AG04449 (cell line): ENCODE results near the gene UCMA.

Experiments used
- CTCF ChIA-PET: fragments of 350-600 bp; formaldehyde crosslinking; extraction: SDS; loops from one replicate; lab custom pipeline; 2021; ENCODE audit warnings: antibody characterized with exemption; lab: Yijun Ruan, JAX
- POLR2A ChIA-PET: fragments of 400-600, 350-600 bp; formaldehyde crosslinking; extraction: SDS; loops from one replicate; lab custom pipeline; 2020; ENCODE audit warnings: antibody characterized with exemption, inconsistent platforms; lab: Yijun Ruan, JAX
- DNase-seq: peaks from one replicate; pipeline ENCODE4 v3.0.0-alpha.2; 2010; ENCODE audit warnings: low read depth, low spot score
- H3K4me3 ChIP-seq: 2 replicates; pipeline ENCODE4 v1.5.1; 2011; ENCODE audit warnings: low read depth, mild to moderate bottlenecking, control low read depth, low read length
- CTCF ChIP-seq: IDR thresholded peaks from one replicate; pipeline ENCODE4 v1.5.1; 2011; ENCODE audit warnings: mild to moderate bottlenecking, moderate library complexity, low read length, control low read depth, inconsistent platforms; ENCODE audit not compliant: insufficient read depth; ENCODE audit errors: missing control alignments

Gene UCMA

GRCh38 chr10:13201132-13201531 lies 33.0 kb downstream of the UCMA start:
- TF ChIP-seq CTCF, result no peak
- H3K4me3 ChIP-seq, result no peak overlapping the region
- DNase-seq, result peak; percentile 28
- POLR2A ChIA-PET, result no interaction called here
- CTCF ChIA-PET, result interaction anchor here (1.0 kb wide), 1 partner anchor 16 kb away, joined by 3 read pairs; no protein-coding TSS in a partner anchor

- ChIA-PET POLR2A (no interaction called here), CTCF (interaction anchor here (0.7 to 2.6 kb wide), 3 partner anchors 10 to 34 kb away, joined by 3 to 10 read pairs (median 3); no protein-coding TSS in a partner anchor)
- no peak for TF ChIP-seq CTCF
- H3K4me3 ChIP-seq, result no peak overlapping the region
- no peak for DNase-seq
Measured at GRCh38 chr10:13195016-13195415, 39.2 kb downstream of the UCMA start.

GRCh38 chr10:13193637-13194036 lies 40.5 kb downstream of the UCMA start:
- TF ChIP-seq CTCF, result no peak
- no peak for DNase-seq
- no peak overlapping the region for H3K4me3 ChIP-seq
- POLR2A ChIA-PET, result no interaction called here
- CTCF ChIA-PET, result interaction anchor here (0.7 to 2.6 kb wide), 2 partner anchors 12 to 353 kb away, joined by 3 to 10 read pairs; no protein-coding TSS in a partner anchor

DNA sequence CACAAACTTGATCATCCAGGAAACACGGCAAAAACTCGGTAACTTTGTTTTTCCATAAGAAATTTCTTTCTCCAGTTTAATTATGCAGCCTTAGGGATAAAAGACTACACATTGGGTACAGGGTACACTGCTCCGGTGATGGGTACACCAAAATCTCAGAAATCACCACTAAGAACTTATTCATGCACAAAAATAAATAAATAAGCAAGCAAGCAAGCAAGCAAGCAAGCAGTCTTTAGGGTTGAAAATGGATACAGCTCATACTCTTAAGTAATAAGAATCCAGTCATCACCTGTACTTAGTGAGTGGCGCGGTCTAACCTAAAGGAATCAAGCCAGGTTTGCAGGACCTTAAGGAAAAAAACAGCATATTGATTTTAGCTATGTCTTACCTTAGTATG lies 42.8 kb downstream of the UCMA start:
- ChIA-PET CTCF (interaction anchor here (0.9 kb wide), 1 partner anchor 30 kb away, joined by 3 read pairs; the partner anchor contains the start of gene MCM10), POLR2A (no interaction called here)
- no peak for TF ChIP-seq CTCF
- DNase-seq, result no peak
- H3K4me3 ChIP-seq, result no peak overlapping the region

- no peak for TF ChIP-seq CTCF
- DNase-seq, result no peak
- CTCF ChIA-PET, result interaction anchor here (1.7 kb wide), 1 partner anchor 15 kb away, joined by 6 read pairs; no protein-coding TSS in a partner anchor
- no peak overlapping the region for H3K4me3 ChIP-seq
- POLR2A ChIA-PET, result no interaction called here
Measured at GRCh38 chr10:13190816-13191215, 43.4 kb downstream of the UCMA start.

- ChIA-PET POLR2A (no interaction called here), CTCF (interaction anchor here (0.7 to 1.7 kb wide), 3 partner anchors 13 to 28 kb away, joined by 3 to 6 read pairs (median 3); partner anchors contain the start of gene MCM10)
- no peak for DNase-seq
- no peak for TF ChIP-seq CTCF
- no peak overlapping the region for H3K4me3 ChIP-seq
Measured at GRCh38 chr10:13189961-13190360, 44.2 kb downstream of the UCMA start.
